PC-3 (cell line): ENCODE measurements around the gene MCU. TPM values are rescaled to one million over a fixed set of nuclear protein-coding genes. Genes with fewer than 3 reads are reported as not detected.

ENCODE experiments used
- ATAC-seq: fragments of 200-7000 bp; cut with Tn5 transposase; 2 replicates; pipeline ENCODE4 v1.9.1; 2020; ENCODE audit warnings: mild to moderate bottlenecking, moderate library complexity
- BruUV-seq: library from RNA; stranded (reverse); fragments of 400-500 nt; replicated peaks from 2 replicates; lab custom pipeline; 2021; lab: Mats Ljungman, UMichigan
- CTCF ChIA-PET: fragments of 300-600 bp; sonication (Branson Sonifier 250); formaldehyde crosslinking; loops from one replicate; lab custom pipeline; 2022; ENCODE audit warnings: antibody characterized with exemption; lab: Charles Lee
- POLR2A ChIA-PET: fragments of 300-600 bp; sonication (Branson Sonifier 250); formaldehyde crosslinking; loops from one replicate; lab custom pipeline; 2022; ENCODE audit warnings: antibody characterized with exemption; ENCODE audit not compliant: unreplicated experiment; lab: Charles Lee
- DNase-seq: peaks from one replicate; pipeline ENCODE4 v3.0.0-alpha.2; 2015
- H2AFZ ChIP-seq: fragments of 300-600 bp; sonication (generic); 2 replicates; pipeline ENCODE4 v1.6.0; 2016; ENCODE audit warnings: antibody characterized with exemption, low read length
- H3F3A ChIP-seq: fragments of 300-600 bp; sonication (generic); one replicate; pipeline ENCODE4 v1.6.0; 2017; ENCODE audit warnings: antibody characterized with exemption, low read length, control low read depth, mild to moderate bottlenecking; ENCODE audit not compliant: unreplicated experiment
- H3K27ac ChIP-seq: fragments of 300-600 bp; sonication (generic); 2 replicates; pipeline ENCODE4 v1.5.1; 2016; ENCODE audit warnings: mild to moderate bottlenecking, low read length
- H3K27me3 ChIP-seq: fragments of 300-600 bp; sonication (generic); 2 replicates; pipeline ENCODE4 v1.6.1; 2016; ENCODE audit warnings: low read length, mixed read lengths
- H3K36me3 ChIP-seq: fragments of 300-600 bp; sonication (generic); 2 replicates; pipeline ENCODE4 v1.6.1; 2016; ENCODE audit warnings: low read depth, mixed run types, low read length, mixed read lengths
- H3K4me1 ChIP-seq: fragments of 300-600 bp; sonication (generic); 2 replicates; pipeline ENCODE4 v1.5.1; 2016; ENCODE audit warnings: low read length; ENCODE audit not compliant: insufficient read depth
- H3K4me2 ChIP-seq: fragments of 300-600 bp; sonication (generic); 2 replicates; pipeline ENCODE4 v1.6.0; 2016; ENCODE audit warnings: low read length
- H3K4me3 ChIP-seq: fragments of 300-600 bp; sonication (generic); 2 replicates; pipeline ENCODE4 v1.5.1; 2016; ENCODE audit warnings: mild to moderate bottlenecking, low read length, mixed read lengths
- H3K79me2 ChIP-seq: fragments of 300-600 bp; sonication (generic); 2 replicates; pipeline ENCODE4 v1.6.1; 2017; ENCODE audit warnings: low read length, mixed read lengths
- H3K9ac ChIP-seq: fragments of 300-600 bp; sonication (generic); 2 replicates; pipeline ENCODE4 v1.6.0; 2016; ENCODE audit warnings: mild to moderate bottlenecking, low read length
- H3K9me2 ChIP-seq: fragments of 300-600 bp; sonication (generic); replicated peaks from 2 replicates; pipeline ENCODE4 v1.6.1; 2016; ENCODE audit warnings: mixed run types, low read length, mixed read lengths
- H3K9me3 ChIP-seq: fragments of 300-600 bp; sonication (generic); 2 replicates; pipeline ENCODE4 v1.6.1; 2016; ENCODE audit warnings: low read length, mixed read lengths
- H4K20me1 ChIP-seq: fragments of 300-600 bp; sonication (generic); 2 replicates; pipeline ENCODE4 v1.6.1; 2016; ENCODE audit warnings: low read length, mixed read lengths
- CTCF ChIP-seq: fragments of 300-600 bp; sonication (generic); conservative IDR thresholded peaks from 2 replicates; pipeline ENCODE4 v1.5.1; 2017; ENCODE audit warnings: antibody characterized with exemption, low read depth, mild to moderate bottlenecking, low read length
- EZH2 ChIP-seq: fragments of 300-600 bp; sonication (generic); IDR thresholded peaks from one replicate; pipeline ENCODE4 v1.6.1; 2017; ENCODE audit warnings: antibody characterized with exemption, mild to moderate bottlenecking, low read length; ENCODE audit not compliant: unreplicated experiment
- EZH2phosphoT487 ChIP-seq: fragments of 300-600 bp; sonication (generic); IDR thresholded peaks from 2 replicates; pipeline ENCODE4 v1.6.1; 2018; ENCODE audit warnings: mild to moderate bottlenecking, antibody characterized with exemption, low read length, borderline replicate concordance
- intact Hi-C: fragments of 100-400 bp; cut with micrococcal nuclease; formaldehyde crosslinking; loops from 2 replicates; pipeline ENCODE4 v1.9.0; 2023
- total RNA-seq: library from RNA; depleted of rRNA; stranded (reverse); fragments of >200 nt; gene quantifications from 2 replicates; pipeline ENCODE4 v1.2.3, GENCODE V29; 2014

Gene MCU
- total RNA-seq, 1 experiment from 2014 or later, result 21.5 TPM

GRCh38 chr10:72852508-72852907 lies 160.6 kb downstream of the MCU start:
- Histone ChIP-seq H2AFZ (no peak overlapping the region), H4K20me1 (no peaks in the 10 kb centered on the region), H3K9ac (no peak overlapping the region), H3K27ac (no peak overlapping the region), H3F3A (no peaks in the 10 kb centered on the region), H3K4me1 (peaks cover 5% of the 10 kb centered on the region), H3K9me3 (0 out of 2 replicates have a peak, but pooled peaks cover 12% of the 10 kb centered on the region), H3K4me2 (no peak overlapping the region), H3K79me2 (no peaks in the 10 kb centered on the region), H3K27me3 (peaks cover 2% of the 10 kb centered on the region), H3K9me2 (0 out of 2 replicates have a peak, but pooled peaks cover 8% of the 10 kb centered on the region), H3K4me3 (no peak overlapping the region), H3K36me3 (no peaks in the 10 kb centered on the region; the same call in 1 of the 2 replicates)
- no peak for ATAC-seq
- no TSS peak for BruUV-seq
- no peak for TF ChIP-seq EZH2
- TF ChIP-seq EZH2phosphoT487, result no peak
- TF ChIP-seq CTCF, result no peak
- DNase-seq, result no peak
- ChIA-PET POLR2A (no interaction called here), CTCF (interaction anchor here (1.1 kb wide), 1 partner anchor 18 kb away, joined by 3 read pairs; no protein-coding TSS in a partner anchor)
- intact Hi-C loops, result no loop called here

- DNase-seq (no peak), ATAC-seq (no peak)
- no peaks in the 10 kb centered on the region for H3F3A ChIP-seq
- H3K4me1 ChIP-seq, result no peaks in the 10 kb centered on the region
- no peak overlapping the region for H2AFZ ChIP-seq
- ChIA-PET CTCF (interaction anchor here (0.6 kb wide), 1 partner anchor 143 kb away, joined by 7 read pairs; no protein-coding TSS in a partner anchor), POLR2A (interaction anchor here (0.6 kb wide), 1 partner anchor 602 kb away, joined by 6 read pairs; no protein-coding TSS in a partner anchor)
- H3K9me3 ChIP-seq, result 0 out of 2 replicates have a peak, but pooled peaks cover 12% of the 10 kb centered on the region
- no peaks in the 10 kb centered on the region; the same call in 1 of the 2 replicates for H3K36me3 ChIP-seq
- no peak overlapping the region for H3K4me2 ChIP-seq
- intact Hi-C loops, result no loop called here
- H3K27ac ChIP-seq, result no peak overlapping the region
- no peak overlapping the region for H3K9ac ChIP-seq
- no peaks in the 10 kb centered on the region for H3K9me2 ChIP-seq
- no TSS peak for BruUV-seq
- no peak for TF ChIP-seq CTCF
- no peak for TF ChIP-seq EZH2phosphoT487
- TF ChIP-seq EZH2, result no peak
- peaks cover 26% of the 10 kb centered on the region for H3K27me3 ChIP-seq
- H3K79me2 ChIP-seq, result no peaks in the 10 kb centered on the region
- H4K20me1 ChIP-seq, result no peaks in the 10 kb centered on the region
- H3K4me3 ChIP-seq, result no peak overlapping the region
These were observed 163.2 kb downstream of the MCU start for GRCh38 chr10:72855129-72855528.

GRCh38 chr10:72855790-72856189 lies 163.8 kb downstream of the MCU start:
- no peak overlapping the region for H3K4me3 ChIP-seq
- H3F3A ChIP-seq, result no peaks in the 10 kb centered on the region
- no TSS peak for BruUV-seq
- no peak overlapping the region for H3K4me2 ChIP-seq
- no peak for TF ChIP-seq EZH2
- no peak for TF ChIP-seq EZH2phosphoT487
- TF ChIP-seq CTCF, result no peak
- H3K27me3 ChIP-seq, result peaks cover 32% of the 10 kb centered on the region
- H2AFZ ChIP-seq, result no peak overlapping the region
- H3K27ac ChIP-seq, result no peak overlapping the region
- H3K9me3 ChIP-seq, result 0 out of 2 replicates have a peak, but pooled peaks cover 9% of the 10 kb centered on the region
- no peaks in the 10 kb centered on the region; the same call in 1 of the 2 replicates for H3K36me3 ChIP-seq
- ATAC-seq (no peak), DNase-seq (peak; percentile 55)
- H4K20me1 ChIP-seq, result no peaks in the 10 kb centered on the region
- H3K9ac ChIP-seq, result no peak overlapping the region
- H3K4me1 ChIP-seq, result no peaks in the 10 kb centered on the region
- CTCF ChIA-PET, result interaction anchor here (0.6 kb wide), 1 partner anchor 144 kb away, joined by 7 read pairs; no protein-coding TSS in a partner anchor
- POLR2A ChIA-PET, result interaction anchor here (0.6 kb wide), 1 partner anchor 602 kb away, joined by 6 read pairs; no protein-coding TSS in a partner anchor
- intact Hi-C loops, result no loop called here
- H3K9me2 ChIP-seq, result no peaks in the 10 kb centered on the region
- no peaks in the 10 kb centered on the region for H3K79me2 ChIP-seq
